PC-3 (cell line): ENCODE results near the gene SEL1L2.

Experiments
- EZH2 ChIP-seq: fragments of 300-600 bp; sonication (generic); IDR thresholded peaks from one replicate; pipeline ENCODE4 v1.6.1; 2017; ENCODE audit warnings: antibody characterized with exemption, mild to moderate bottlenecking, low read length; ENCODE audit not compliant: unreplicated experiment
- EZH2phosphoT487 ChIP-seq: fragments of 300-600 bp; sonication (generic); IDR thresholded peaks from 2 replicates; pipeline ENCODE4 v1.6.1; 2018; ENCODE audit warnings: mild to moderate bottlenecking, antibody characterized with exemption, low read length, borderline replicate concordance
- TF ChIP-seq, protein P1 (sequence below): fragments of 300-600 bp; sonication (generic); conservative IDR thresholded peaks from 2 replicates; pipeline ENCODE4 v1.5.1; 2017; ENCODE audit warnings: antibody characterized with exemption, low read depth, mild to moderate bottlenecking, low read length

DNA sequence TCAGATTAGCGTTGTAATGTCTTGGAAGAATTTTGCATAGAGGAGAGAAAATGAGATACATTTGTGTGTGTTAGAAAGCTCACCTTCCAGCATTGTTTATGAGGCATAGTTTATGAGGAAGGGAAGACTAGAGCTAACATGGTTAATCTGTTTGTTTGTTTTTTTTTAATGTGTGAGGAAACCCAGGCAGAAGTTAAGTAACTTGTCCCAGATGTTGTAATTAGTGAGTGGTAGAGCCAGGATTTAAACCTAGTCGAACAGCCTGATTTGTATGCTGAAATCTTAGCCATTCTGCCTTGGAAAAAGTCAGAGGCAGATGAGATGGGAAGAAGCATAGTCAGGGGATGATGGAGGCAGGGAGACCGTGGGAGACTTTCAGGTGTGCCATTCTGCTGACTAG, 176.5 kb downstream of the SEL1L2 start:
- TF ChIP-seq, protein P1, sequence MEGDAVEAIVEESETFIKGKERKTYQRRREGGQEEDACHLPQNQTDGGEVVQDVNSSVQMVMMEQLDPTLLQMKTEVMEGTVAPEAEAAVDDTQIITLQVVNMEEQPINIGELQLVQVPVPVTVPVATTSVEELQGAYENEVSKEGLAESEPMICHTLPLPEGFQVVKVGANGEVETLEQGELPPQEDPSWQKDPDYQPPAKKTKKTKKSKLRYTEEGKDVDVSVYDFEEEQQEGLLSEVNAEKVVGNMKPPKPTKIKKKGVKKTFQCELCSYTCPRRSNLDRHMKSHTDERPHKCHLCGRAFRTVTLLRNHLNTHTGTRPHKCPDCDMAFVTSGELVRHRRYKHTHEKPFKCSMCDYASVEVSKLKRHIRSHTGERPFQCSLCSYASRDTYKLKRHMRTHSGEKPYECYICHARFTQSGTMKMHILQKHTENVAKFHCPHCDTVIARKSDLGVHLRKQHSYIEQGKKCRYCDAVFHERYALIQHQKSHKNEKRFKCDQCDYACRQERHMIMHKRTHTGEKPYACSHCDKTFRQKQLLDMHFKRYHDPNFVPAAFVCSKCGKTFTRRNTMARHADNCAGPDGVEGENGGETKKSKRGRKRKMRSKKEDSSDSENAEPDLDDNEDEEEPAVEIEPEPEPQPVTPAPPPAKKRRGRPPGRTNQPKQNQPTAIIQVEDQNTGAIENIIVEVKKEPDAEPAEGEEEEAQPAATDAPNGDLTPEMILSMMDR: no peak
- TF ChIP-seq EZH2phosphoT487 (no peak), EZH2 (no peak)
